Non-pigmented ciliary epithelial cell (primary cell): ENCODE data around the gene ERICH6.

Experiments used
- DNase-seq: peaks from one replicate; pipeline ENCODE4 v3.0.0-alpha.2; 2010; ENCODE audit warnings: low read depth

Gene ERICH6

DNA sequence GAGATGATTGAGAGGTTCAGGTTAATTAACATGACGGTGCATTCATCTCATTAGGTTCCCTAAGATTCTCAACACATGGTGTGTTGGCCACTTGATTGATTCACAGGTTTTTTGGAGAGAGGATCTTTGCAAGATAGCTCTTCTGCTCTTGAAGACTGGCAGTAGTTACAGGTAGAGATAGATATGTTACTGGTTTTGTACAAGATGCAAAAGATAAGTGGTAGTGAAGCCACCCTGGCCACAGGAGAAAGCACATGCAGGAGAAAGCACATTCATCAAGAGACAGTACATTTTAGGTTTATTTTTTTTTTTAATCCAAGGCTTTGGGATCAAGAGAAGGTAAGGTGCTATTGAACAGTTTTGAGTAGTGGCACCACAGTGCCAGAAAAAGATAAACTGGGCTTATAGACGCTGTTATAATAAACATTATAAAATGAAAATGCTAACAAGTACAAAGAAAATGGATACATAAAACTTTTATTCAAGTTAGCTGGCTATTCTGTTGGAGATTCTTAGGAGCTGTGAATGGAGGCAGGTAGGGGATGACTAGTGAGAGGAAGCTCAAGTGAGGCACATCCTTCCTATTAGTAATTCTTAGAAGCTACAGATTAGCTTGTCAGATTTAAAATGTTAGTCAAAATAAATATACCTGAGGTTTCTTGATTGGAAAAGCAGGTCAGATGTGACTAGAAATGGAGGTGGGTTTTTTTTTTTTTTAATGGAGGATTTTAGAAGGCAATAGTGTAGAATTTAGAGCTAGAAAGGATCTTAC is 89.8 kb downstream of the ERICH6 start:
- DNase-seq, result no peak

GRCh38 chr3:150613034-150613433 is 90.7 kb downstream of the ERICH6 start:
- DNase-seq, result no peak

DNA sequence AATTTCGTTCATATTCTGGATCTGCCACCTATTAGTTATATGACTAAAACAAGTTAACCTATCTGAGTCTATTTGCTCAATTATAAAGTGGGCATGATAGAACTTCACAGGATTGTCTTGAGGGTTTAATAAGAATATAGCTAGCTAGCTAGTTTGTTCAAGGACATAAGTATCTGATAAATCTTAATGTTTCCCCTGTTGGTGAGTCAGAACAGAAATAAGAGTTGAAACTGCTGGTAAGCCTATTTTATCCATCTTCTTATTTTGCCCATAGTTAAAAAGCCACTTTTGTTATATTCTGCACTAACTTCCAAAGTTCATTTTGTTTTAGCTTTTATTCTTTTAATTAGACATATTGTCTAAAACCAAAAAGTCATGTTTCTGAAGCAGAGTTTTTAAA is 91.2 kb downstream of the ERICH6 start:
- no peak for DNase-seq

GRCh38 chr3:150611666-150612065 is 92.1 kb downstream of the ERICH6 start:
- no peak for DNase-seq

DNA sequence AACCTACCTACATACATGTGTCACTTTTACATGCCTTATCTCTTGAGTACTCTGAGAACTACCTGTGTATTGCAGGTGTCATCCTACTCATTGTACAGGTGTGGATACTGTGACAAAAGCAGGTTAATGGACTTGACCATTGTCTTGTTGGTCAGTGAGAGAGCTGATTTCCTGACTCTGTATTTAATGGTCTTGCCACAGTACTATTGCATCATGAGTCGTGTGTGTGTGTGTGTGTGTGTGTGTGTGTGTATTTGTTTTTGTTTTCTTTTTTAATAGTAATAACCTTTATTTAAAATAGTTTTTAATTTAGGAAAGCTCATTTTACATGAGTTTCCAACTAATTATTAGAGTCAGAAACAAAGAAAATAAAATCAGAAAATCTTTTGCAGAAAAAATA is 92.9 kb downstream of the ERICH6 start:
- DNase-seq, result no peak

DNA sequence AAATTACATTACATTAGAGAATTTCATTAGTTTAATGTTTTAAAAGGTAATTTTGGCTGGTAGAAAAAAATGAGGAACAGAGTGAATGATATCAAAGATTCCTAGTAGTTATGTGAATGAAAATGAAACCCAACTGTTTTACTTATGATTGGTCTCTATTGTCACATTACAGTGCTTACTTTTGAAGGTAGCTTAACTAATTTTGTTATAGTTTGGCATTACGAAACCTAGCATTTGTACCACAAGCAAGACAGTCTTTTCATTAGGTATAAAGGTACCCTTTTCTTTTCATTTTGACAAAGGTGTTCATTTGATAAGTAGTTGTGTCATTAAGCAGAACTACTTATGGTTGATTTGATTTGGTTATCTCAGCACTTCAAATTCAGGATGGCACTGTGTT is 93.7 kb downstream of the ERICH6 start:
- no peak for DNase-seq
